PFSK-1 (cell line): ENCODE data around the gene TMEM53.

Experiments used
- POLR2AphosphoS5 ChIP-seq: IDR thresholded peaks from 2 replicates; pipeline ENCODE4 v1.6.1; 2012; ENCODE audit warnings: low read depth, mild to moderate bottlenecking, control low read depth, low read length, moderate library complexity
- REST ChIP-seq, 2 experiments: IDR thresholded peaks; 2 replicates each; pipeline versions ENCODE4 v1.6.1 to v1.8.0; 2011 to 2012; ENCODE audit warnings: low read depth in 2 of 2, low read length in 2 of 2, control low read depth in 1 of 2, inconsistent platforms in 1 of 2, mild to moderate bottlenecking in 1 of 2, moderate library complexity in 1 of 2; ENCODE audit not compliant: insufficient read depth in 1 of 2
- SIN3A ChIP-seq: IDR thresholded peaks from 2 replicates; pipeline ENCODE4 v1.6.1; 2012; ENCODE audit warnings: mild to moderate bottlenecking, low read length, moderate library complexity, borderline replicate concordance; ENCODE audit not compliant: insufficient read depth
- TAF1 ChIP-seq: IDR thresholded peaks from 2 replicates; pipeline ENCODE4 v1.6.1; 2012; ENCODE audit warnings: low read length, control low read depth, borderline replicate concordance; ENCODE audit not compliant: insufficient read depth

- TF ChIP-seq TAF1 (no peak), SIN3A (no peak), REST (IDR thresholded peaks at IDR 0.05; ENCODE audit: insufficient read depth in 1 of 2, low read depth in 2 of 2, low read length in 2 of 2) (no peak), POLR2AphosphoS5 (no peak)
Measured at GRCh38 chr1:44675186-44675585, 905 bp upstream of the TMEM53 start.
